PFSK-1 (cell line): ENCODE results near the gene STARD3NL.

ENCODE experiments used
- FOXP2 ChIP-seq: optimal IDR thresholded peaks from 2 replicates; pipeline ENCODE3; 2011; ENCODE audit warnings: borderline replicate concordance, control low read depth, inconsistent platforms; ENCODE audit not compliant: insufficient read depth; ENCODE audit errors: extremely low read length, extremely low read depth
- POLR2AphosphoS5 ChIP-seq: IDR thresholded peaks from 2 replicates; pipeline ENCODE4 v1.6.1; 2012; ENCODE audit warnings: low read depth, mild to moderate bottlenecking, control low read depth, low read length, moderate library complexity
- REST ChIP-seq, 2 experiments: IDR thresholded peaks; 2 replicates each; pipeline versions ENCODE4 v1.6.1 to v1.8.0; 2011 to 2012; ENCODE audit warnings: low read depth in 2 of 2, low read length in 2 of 2, control low read depth in 1 of 2, inconsistent platforms in 1 of 2, mild to moderate bottlenecking in 1 of 2, moderate library complexity in 1 of 2; ENCODE audit not compliant: insufficient read depth in 1 of 2
- SIN3A ChIP-seq: IDR thresholded peaks from 2 replicates; pipeline ENCODE4 v1.6.1; 2012; ENCODE audit warnings: mild to moderate bottlenecking, low read length, moderate library complexity, borderline replicate concordance; ENCODE audit not compliant: insufficient read depth
- TAF1 ChIP-seq: IDR thresholded peaks from 2 replicates; pipeline ENCODE4 v1.6.1; 2012; ENCODE audit warnings: low read length, control low read depth, borderline replicate concordance; ENCODE audit not compliant: insufficient read depth

STARD3NL gene

GRCh38 chr7:38142736-38143135 is 35.3 kb upstream of the STARD3NL start:
- TF ChIP-seq REST (IDR thresholded peaks at IDR 0.05; ENCODE audit: insufficient read depth in 1 of 2, low read depth in 2 of 2, low read length in 2 of 2) (no peak), POLR2AphosphoS5 (no peak), FOXP2 (no peak), SIN3A (no peak), TAF1 (no peak)

- TF ChIP-seq SIN3A (no peak), FOXP2 (no peak), TAF1 (no peak), REST (IDR thresholded peaks at IDR 0.05; ENCODE audit: insufficient read depth in 1 of 2, low read depth in 2 of 2, low read length in 2 of 2) (no peak), POLR2AphosphoS5 (no peak)
Observed at GRCh38 chr7:38147005-38147404, 31.0 kb upstream of the STARD3NL start.

DNA sequence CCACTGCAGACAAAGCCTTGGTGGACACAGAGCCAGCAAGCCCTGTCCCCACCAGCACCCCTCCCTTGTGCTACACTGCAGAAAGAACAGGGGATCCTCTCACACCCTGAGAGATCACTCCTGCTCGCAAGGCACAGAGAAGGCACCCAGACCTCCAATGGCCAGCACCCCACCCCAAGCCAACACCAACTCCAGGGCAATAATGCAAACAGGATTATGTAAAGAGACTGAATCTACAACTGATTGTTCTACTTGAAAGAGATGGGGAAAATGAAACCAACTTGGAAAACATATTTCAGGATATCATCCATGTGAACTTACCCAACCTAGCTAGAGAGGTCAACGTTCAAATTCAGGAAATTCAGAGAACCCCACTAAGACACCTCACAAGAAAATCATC is 26.5 kb upstream of the STARD3NL start:
- TF ChIP-seq FOXP2 (no peak), SIN3A (no peak), TAF1 (no peak), POLR2AphosphoS5 (no peak), REST (IDR thresholded peaks at IDR 0.05; ENCODE audit: insufficient read depth in 1 of 2, low read depth in 2 of 2, low read length in 2 of 2) (no peak)

GRCh38 chr7:38153515-38153914 is 24.5 kb upstream of the STARD3NL start:
- TF ChIP-seq REST (IDR thresholded peaks at IDR 0.05; ENCODE audit: insufficient read depth in 1 of 2, low read depth in 2 of 2, low read length in 2 of 2) (no peak), POLR2AphosphoS5 (no peak), TAF1 (no peak), SIN3A (no peak), FOXP2 (no peak)

GRCh38 chr7:38154278-38154677 is 23.8 kb upstream of the STARD3NL start:
- no peak for TF ChIP-seq REST (IDR thresholded peaks at IDR 0.05; ENCODE audit: insufficient read depth in 1 of 2, low read depth in 2 of 2, low read length in 2 of 2)
- no peak for TF ChIP-seq POLR2AphosphoS5
